A673 (cell line): ENCODE results near the gene ELAPOR1.

Experiments
- CTCF ChIP-seq: fragments of 300-800, 200-600 bp; sonication (generic); conservative IDR thresholded peaks from 2 replicates; pipeline ENCODE4 v1.5.1; 2017; ENCODE audit warnings: low read depth, mild to moderate bottlenecking, antibody characterized with exemption, low read length, moderate library complexity, mixed read lengths
- EZH2 ChIP-seq: fragments of 200-600 bp; sonication (generic); IDR thresholded peaks from 2 replicates; pipeline ENCODE4 v1.6.1; 2017; ENCODE audit warnings: borderline replicate concordance, low read depth, mild to moderate bottlenecking, mixed read lengths, antibody characterized with exemption, low read length; ENCODE audit not compliant: poor library complexity, severe bottlenecking

- TF ChIP-seq CTCF: peak; percentile 86
- no peak for TF ChIP-seq EZH2
These were observed 24.5 kb upstream of the ELAPOR1 start for GRCh38 chr1:109089242-109090015.
